GM21367 (cell line): ENCODE data around the gene RBM19.

Source experiments
- ATAC-seq: cut with Tn5 transposase; IDR thresholded peaks from one replicate; pipeline ENCODE4 v1.9.1; 2021; ENCODE audit not compliant: unreplicated experiment

Gene RBM19

DNA sequence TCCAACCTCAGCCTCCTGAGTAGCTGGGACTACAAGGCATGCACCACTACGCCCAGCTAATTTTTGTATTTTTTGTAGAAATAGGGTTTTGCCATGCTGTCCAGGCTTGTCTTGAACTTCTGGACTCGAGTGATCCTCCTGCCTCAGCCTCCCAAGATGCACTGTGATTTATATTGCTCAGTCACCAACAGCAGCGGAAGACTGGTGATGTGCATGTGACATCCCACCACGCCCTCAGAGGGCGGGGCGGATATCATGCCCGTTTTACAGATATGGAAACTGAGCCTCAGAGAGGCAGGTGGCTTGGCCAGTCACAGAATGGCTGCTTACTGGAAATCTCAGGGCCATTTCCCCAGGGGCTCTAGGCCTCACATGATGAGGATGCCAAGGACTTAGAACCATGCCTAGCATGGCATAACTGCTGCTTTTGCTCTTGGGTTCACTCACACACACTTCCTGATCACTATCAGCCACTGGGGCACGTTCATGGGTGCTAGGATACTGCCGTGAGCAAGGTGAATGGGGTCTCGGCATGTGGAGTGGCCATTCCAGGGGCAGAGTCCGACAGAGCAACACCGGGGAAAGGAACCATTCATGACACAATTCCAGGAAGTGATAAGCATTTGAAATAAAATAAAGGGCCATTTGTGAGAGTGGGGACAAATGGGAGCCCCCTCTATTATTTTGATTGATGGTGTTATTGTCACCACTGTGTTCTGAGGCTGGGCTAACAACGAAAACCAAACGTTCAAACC lies 31.9 kb downstream of the RBM19 start:
- no peak for ATAC-seq

DNA sequence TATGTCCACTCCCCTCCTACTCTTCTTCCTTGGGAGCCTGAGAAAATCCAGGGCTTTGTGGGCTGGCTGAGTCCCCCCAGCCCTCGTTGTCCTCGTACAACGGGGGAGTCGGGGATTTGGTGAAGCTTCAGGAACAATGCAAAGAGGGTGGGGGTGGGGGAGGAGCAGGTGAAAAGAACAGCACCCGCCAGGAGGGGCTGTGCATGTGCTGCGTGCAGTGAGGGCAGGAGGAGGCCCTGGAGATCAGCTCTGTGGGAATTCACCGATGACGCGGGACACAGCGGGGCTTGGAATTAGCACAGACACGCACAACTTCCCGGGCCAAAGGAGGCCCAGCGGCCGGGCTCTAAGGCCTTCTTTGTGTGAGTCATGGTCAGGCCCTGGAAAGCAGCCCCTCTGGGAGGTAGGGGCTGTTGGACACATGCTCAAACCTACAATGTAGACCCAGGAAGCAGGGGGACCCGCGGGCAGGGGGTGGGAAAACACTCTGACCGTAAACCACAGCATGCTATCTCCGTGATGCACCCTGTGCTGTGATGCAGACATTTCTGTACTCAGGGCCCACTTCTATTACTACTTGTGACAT lies 32.8 kb downstream of the RBM19 start:
- ATAC-seq: no peak

DNA sequence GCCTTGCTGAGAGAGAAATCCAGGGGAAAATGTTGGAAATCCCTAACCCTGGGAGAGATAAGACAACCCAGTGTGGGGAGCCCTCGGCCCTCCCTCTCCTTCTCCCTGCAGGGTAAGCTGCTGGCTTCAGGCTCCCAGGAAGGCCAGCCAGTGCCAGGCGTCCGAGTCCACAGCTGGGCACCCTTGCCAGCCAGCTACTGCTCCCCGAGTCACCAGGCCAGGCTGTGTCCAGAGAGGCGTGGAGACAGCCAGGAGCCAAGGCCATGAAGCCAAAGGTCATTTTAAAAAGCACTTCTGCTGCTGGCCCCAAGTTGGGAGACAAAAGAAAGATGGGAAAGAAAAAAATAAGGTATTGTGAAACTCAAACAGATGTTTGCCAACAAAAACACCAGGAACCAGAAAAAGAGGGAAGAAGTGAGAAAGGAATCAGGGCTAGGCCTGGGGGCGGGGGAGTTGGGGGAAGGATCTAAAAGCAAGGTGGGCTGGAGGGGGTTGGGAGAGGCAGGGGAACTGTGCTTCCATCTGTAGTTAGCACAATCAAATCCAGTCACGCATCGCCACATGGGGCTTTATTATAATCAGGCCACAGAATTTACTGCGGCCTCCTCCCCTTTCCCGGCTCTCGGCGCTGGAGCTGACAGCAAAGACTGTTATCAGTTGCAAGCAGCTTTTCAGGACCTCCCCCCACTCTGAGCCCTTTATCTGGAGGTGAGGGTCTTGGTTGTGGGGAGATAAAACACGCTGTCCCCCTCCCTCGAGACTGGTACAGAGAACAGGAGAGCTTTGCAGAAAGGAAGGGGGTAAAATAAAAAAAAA lies 33.5 kb downstream of the RBM19 start:
- ATAC-seq: no peak

DNA sequence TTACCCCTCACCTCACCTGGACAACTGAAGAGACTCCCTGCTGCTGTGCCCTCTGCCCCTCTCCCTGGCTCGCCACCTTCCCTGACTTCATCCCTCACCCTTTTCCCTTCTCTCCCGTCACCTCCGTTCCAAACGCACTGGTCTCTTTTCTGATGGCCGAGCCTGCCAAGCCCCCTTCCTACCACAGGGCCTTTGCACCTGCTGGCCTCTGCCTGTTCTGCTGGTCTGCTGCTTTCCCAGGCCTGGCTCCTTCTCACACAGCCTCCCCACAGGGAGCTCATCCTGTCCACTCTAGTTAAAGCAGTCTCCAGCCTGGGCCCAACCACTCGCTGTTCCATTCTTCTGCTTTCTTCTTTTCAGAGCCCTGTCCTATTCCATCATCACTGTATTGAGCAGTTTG lies 34.6 kb downstream of the RBM19 start:
- ATAC-seq: no peak

DNA sequence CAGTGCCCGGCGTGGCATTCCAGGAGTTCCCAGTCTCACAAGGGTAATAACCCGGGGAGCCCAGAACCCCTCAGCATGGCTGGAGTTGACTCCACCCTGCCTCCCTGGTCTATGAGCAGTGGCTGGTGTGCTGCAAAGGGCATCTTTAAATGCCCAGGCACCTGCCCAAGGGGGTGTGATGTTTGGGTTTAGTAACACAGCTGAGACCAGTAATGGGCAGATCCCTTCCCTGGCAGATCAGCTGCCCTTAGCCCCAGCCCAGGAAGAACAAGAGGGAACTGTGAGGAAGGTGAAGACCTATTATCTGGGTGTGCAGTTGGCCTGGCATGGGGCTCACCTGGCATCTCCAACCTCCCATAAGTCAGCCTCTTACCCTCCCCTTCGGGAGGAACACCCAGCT lies 35.9 kb downstream of the RBM19 start:
- ATAC-seq: no peak

DNA sequence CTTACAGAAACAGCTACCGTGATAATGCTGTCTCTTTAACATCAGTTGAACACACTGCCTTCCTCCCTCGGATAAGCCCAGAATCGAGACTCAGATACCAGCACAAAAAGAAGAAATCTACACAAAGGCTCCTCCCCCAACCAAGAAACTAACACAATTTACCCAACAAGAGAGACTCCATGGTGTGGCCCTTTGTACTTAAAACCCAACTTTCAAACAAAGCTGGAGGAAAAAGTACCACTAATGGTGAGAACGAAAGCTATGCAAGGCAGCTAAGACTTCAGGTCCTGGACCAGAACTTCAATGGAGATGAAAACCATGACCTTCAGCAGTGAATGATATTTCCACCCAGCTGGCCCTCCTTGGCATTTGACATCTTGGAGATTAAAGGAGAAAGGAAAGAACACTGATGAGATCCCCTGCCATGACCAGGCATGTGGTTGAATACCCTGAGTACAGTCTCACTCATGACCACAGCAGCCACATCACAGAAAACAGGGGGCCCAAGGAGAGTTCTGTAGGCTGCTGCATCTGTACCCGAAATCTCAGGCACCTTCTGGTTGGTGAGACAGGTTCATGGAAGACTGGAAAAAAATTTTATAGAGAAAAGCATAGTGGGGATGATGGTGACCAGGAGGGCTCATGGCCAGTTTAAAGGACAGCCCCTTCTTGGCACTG lies 36.7 kb downstream of the RBM19 start:
- ATAC-seq: no peak

DNA sequence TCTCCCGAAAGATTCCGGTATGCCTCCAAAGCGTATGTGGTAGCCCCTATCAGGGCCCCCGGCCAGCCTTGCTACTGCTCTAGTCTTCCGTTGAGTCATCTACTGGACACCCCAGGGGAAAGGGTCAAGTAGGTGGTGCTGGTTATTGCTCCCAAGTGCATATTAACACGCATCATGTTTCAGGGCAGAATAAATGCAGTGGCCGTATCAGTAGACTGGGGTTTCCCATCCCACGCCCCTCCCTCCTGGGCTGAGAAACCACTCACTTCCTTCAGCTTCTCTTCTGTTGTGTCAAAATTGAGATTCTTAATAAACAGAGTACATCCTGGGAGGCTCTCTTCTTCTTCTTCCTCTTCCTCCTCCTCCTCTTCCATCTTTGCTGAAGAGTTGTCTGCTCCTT lies 39.3 kb downstream of the RBM19 start:
- no peak for ATAC-seq

DNA sequence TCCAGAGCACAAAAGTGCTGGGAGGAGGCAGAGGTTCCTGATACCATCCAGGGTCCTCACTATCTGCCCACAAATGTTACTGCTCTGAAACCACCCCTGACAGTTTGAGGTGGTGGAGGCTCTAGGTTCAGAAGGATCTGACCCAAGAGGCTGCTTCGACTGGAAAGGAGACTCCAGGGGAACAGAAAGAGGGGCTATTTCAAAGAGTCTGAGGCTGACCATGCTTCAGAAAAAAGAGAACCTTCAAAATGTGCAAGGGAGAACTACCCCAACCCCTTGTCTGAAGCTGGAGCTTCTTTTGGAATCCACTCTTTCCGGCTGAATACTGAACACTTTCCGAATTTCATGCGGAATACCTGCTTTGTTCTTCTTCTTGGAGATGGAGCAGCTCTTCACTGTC lies 41.8 kb downstream of the RBM19 start:
- no peak for ATAC-seq

DNA sequence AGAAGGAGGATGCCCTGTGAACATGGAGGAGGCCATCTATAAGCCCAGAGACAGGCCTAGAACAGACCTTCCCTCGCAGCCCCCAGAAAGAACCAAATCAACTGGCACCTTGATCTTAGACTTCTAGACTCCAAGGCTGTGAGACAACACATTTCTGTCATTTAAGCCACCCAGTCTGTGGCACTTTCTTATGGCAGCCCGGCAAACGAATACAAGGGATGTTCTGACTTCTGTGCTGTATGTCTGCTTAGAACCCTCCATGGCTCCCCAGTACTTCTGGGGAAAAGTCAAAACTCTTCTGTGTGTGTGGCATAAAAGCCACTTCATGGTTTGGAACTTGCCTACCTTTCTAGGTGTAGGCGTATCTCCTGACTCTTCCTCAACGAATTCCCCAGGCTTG lies 42.9 kb downstream of the RBM19 start:
- ATAC-seq: no peak

DNA sequence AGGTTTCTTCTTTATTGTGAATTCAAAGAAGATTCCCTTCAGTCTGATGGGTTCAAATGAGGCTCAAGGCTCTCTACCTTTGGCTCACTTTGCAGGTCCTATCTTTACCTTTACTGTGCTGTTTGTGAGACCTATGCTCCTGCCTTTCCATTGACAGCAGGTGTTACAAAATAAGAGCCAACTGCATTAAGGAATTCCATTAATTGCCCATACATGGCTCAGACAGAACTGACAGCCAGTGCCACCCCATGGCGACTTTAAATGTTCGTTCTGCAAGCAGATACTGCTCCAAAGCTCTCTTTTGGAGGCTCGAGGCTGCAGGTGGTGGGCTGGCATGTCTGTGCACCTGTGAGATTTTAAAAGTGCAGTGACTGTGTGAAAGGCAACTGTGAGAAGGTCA lies 44.7 kb downstream of the RBM19 start:
- ATAC-seq: no peak

DNA sequence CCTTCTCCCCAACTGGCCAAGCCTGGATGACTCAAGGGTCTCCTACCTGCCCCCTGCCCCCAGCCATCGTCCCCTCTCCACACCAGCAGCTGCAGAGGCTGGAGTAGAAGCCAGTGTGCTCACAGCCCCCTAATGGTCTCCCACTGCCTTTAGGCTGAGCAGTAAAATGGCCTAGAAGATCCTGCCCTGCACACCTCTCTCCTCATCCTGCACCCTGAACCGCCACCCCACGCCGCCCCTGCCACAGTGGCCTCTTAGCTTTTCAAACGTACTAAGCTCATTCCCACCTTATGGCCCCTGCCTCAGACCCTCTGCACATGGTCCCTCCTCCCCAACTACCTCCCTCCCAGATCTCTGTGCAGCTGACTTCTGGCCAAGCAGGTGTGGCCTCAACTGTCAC lies 46.3 kb downstream of the RBM19 start:
- ATAC-seq: no peak

DNA sequence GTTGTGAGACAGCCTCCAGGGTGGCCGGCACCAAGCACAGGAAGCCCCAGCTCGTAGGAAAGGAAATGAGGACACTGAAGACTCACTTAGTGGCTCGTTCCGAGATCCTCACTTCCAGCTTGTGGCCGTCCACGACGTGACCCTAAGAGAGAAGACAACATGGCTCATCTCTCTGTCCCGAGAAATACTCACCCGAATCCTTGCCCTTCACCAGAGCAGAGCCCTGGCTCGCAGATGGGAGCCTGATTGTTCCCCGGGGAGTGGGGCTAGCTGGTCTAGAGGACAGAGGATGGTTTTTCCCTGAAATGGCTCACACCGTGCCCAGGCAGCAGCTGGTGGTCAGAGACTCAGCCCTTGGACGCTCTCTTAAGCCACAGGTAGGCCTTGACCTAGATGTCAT lies 47.8 kb downstream of the RBM19 start:
- no peak for ATAC-seq

DNA sequence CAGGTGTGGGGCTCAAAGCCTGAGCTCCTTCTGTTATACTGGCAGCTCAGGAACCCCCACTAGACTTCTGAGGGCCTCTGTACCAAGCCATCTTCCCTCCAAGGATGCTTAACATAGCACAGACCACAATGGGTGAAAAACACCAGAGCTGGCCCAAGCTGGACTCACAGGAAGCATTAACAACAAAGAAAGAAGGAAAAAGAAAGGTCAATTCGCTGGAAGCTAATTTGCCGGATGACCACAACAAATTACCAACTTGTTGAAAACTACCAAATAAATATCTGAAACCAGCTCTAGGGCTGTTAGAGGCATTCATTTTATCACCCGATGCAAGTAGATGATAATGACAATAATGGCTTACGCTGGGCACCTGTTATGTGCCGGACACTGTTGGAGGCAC lies 48.7 kb downstream of the RBM19 start:
- no peak for ATAC-seq

DNA sequence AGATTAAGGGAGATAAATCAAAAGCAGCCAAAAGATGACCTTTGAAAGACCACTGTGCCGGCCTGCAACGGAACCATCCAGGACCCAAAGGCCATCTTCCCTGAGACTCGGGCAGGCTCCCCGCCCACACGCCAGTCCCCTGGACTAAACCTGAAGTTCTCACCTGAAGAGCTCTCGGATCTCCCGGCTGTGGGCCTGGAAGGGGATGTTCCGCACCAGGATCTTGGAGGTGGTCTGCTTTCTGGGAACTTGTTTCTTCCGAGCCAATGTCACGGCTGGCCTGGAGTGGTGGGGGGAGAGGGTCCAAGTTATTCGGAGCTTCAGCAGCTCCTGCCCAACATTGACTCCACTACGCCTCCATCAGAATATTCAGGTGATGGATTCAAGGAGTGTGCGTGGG lies 51.3 kb downstream of the RBM19 start:
- ATAC-seq: no peak

DNA sequence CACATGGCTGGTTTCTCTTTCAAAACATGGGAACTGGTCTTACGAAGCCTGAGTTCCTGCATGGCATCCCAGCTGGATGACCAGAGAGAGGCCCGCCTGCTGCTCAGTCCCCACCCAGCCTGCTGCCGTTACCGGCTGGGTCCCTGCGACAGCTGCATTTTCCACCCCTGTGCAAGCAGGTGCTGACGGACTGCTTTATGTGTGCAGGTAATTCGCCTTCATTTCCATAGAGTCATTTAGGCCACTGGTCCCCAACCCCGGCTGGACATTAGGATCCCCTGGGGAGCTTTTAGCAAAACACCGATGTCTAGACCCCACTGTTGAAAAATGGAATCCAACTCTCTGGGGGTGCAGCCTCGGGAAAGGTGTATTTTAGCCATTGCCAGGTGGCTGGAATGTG lies 51.9 kb downstream of the RBM19 start:
- no peak for ATAC-seq

DNA sequence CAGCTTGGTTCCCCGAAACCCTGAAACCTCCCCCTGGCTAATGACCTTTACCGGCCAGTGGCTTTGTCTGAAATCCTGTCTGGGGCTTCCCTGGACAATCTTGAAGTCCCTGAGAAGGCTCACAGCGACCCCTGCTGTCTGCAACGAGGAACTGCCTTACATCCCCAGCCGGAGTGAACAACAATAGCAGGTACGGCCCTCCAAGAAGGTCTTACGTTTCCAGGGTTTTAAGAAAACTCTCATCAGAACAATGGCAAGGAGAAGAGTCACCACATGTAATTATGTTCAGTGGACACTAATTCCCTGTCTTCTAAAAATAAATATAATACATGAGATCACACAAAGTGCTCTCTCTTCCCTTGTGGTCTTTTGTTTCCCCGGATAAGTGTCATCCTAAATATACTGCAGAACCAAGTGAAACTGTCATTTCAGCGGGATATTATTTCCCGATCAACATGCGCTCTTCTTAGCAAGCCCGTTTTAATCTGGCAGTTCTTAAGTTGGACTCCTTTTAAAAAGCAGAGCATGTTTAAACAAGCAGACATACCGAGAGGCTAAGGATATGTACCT lies 53.3 kb downstream of the RBM19 start:
- ATAC-seq: peak; percentile 57

DNA sequence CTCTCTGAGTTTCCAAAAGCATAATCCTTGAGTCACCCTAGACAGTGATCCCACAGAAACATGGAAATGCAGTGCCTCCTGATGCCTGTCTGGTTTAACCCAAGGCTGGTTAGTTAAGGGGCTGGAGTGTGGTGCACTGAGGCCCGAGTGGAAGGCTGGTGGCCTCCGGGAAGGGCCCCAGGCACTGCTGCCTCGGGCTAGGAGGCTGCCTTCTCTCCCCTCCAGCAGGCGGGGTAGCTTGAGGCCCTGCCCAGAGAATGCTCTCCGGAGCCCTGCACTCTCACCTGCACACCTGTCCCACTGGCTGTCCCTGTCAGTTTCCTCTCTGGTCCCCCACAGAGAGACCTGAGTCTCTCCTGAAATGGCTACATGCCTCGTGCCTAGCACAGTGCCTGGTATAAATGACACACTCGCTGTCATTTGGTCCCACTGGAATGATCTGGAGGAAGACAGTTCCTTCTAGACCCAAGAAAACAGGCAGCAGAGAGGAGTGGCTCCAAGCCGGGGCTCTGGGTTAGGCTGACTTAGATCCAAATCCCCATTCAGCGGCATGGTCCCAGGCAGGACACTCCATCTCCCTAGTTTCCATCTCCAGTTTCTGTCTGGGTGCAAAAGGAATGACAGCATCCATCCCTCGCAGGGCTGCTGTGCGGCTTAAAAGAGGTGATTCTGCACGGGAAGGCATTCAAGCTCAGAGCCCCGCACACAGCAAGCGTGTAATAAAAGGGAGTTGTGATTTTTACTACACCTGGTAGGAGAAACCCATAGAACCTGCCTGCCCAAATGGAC lies 54.0 kb downstream of the RBM19 start:
- ATAC-seq: no peak

DNA sequence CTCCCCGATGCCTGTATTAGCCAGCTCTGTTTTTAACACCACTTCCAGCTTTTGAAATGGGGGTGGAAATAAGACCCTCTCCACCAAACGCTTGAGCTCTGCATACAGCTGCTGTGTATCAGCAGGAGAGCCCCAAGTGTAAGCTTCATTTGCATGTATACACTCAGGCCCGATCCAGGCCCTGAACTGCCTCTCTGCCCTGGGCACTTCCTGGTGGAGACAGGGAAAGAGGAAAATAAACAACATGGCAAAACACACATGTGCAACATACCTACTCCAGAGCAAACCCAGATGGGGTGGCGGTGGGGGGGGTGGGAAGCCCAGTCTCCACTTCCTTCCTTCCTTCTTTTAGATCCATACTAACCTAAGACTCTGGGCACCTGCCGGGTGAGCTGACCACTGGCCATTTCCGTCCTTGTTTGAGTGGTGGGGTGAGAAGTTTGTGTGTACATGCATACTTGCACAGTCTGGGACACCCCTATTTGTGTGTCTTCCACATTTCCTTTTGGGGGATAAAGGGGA lies 55.3 kb downstream of the RBM19 start:
- no peak for ATAC-seq

DNA sequence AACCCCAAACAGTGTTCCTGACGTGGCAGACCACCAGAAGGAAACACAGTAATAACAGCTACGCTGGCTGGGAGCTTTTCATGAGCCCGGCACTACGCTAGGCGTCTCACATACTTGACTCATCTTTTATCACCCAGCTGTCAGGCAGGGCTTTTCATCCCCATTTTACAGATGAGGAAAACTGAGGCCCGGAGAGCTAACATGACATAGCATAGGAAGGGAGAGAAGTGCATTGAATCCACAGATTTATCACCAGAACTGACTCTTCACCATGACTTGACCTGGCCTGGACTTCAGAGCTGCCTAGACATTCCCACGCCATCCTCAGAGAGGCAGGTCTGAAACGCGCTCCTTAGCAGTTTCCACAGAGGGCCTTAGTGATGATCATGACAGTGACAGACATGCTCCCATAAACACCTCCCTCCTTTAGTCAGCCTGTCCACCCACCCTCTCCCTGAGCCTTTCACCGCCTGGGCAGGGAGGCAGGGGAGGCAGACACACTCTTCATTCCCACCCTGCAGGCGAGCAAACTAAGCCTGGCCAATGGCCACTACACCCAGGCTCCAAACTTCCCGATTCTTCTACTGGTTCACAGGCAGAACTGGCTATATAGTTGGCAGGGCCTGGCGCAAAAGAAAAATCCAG lies 56.2 kb downstream of the RBM19 start:
- ATAC-seq: no peak

DNA sequence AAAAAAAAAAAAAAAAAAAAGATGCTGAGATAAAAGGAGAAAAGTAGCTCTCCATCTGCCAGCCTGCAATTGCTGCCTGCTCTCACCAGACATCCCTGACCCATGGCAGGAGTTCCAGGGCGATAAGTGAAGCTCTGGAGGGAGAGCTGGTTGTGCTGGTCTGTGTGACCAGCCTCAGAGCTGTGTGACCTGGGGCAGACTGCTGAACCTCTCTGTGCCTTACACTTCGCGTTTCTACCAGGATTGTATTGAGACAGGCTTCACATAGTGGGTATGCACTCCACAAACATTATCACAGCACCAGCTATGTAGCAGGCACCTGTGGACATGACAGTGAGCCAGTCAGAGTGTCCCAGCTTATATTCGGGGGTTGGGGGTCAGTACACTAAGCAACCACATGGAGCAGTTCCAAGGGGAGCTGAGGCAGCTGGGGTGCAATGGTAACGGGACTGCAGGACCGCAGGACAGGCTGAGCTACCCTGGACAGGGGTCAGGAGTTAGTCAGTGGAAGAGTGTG lies 57.5 kb downstream of the RBM19 start:
- no peak for ATAC-seq
